PC-9 (cell line): ENCODE measurements around the gene HAGHL.

Experiments used
- CTCF ChIP-seq: fragments of 200-600 bp; sonication (generic); conservative IDR thresholded peaks from 2 replicates; pipeline ENCODE4 v1.6.1; 2017; ENCODE audit warnings: mixed run types, antibody characterized with exemption, mild to moderate bottlenecking, moderate library complexity
- EZH2 ChIP-seq: fragments of 200-600 bp; sonication (generic); IDR thresholded peaks from 2 replicates; pipeline ENCODE4 v1.8.0; 2017; ENCODE audit warnings: antibody characterized with exemption, low read depth

GRCh38 chr16:707062-707538, 19.8 kb upstream of the HAGHL start:
- TF ChIP-seq CTCF, result no peak
- TF ChIP-seq EZH2, result no peak
